Activated CD8-positive, alpha-beta T cell treated with anti-CD3 and anti-CD28 coated beads for 36 hours (primary cell): ENCODE measurements around the gene DDX42. TPM values are rescaled to one million over a fixed set of nuclear protein-coding genes. Genes with fewer than 3 reads are reported as not detected.

Experiments used
- ATAC-seq: fragments of 200-7000 bp; cut with Tn5 transposase; one replicate; pipeline ENCODE4 v1.10.0; 2021; ENCODE audit warnings: mild to moderate bottlenecking, moderate library complexity
- CTCF ChIA-PET: fragments of 350-600 bp; sonication (Branson Sonifier 250); formaldehyde crosslinking; loops from one replicate; lab custom pipeline; 2021; ENCODE audit warnings: antibody characterized with exemption; lab: Charles Lee
- POLR2A ChIA-PET: fragments of 350-600 bp; sonication (Branson Sonifier 250); formaldehyde crosslinking; loops from one replicate; lab custom pipeline; 2021; ENCODE audit warnings: antibody characterized with exemption; lab: Charles Lee
- DNase-seq: peaks from one replicate; pipeline ENCODE4 v3.0.0-alpha.2; 2020
- H3K27ac Mint-ChIP-seq: one replicate; pipeline ENCODE4 v1.8.0; 2021; ENCODE audit warnings: mild to moderate bottlenecking, mixed read lengths
- H3K27me3 Mint-ChIP-seq: one replicate; pipeline ENCODE4 v1.8.0; 2021; ENCODE audit warnings: mixed read lengths
- H3K36me3 Mint-ChIP-seq: one replicate; pipeline ENCODE4 v1.8.0; 2021; ENCODE audit warnings: low read depth, mixed read lengths
- H3K4me1 Mint-ChIP-seq: one replicate; pipeline ENCODE4 v1.8.0; 2021; ENCODE audit warnings: low read depth, mixed read lengths
- H3K4me3 Mint-ChIP-seq: one replicate; pipeline ENCODE4 v1.8.0; 2021; ENCODE audit warnings: mild to moderate bottlenecking, moderate library complexity, mixed read lengths
- H3K9me3 Mint-ChIP-seq: one replicate; pipeline ENCODE4 v1.8.0; 2021; ENCODE audit warnings: mixed read lengths
- CTCF ChIP-seq: fragments of 200-600 bp; IDR thresholded peaks from one replicate; pipeline ENCODE4 v1.8.0; 2022; ENCODE audit warnings: antibody characterized with exemption, mild to moderate bottlenecking
- intact Hi-C: fragments of 100-400 bp; cut with micrococcal nuclease; formaldehyde crosslinking; loops from one replicate; pipeline ENCODE4 v1.10.0; 2022
- total RNA-seq, 2 experiments: library from RNA; stranded (reverse); gene quantifications; one replicate each; pipeline ENCODE4 v1.2.3, GENCODE V29; 2021

The DDX42 gene
- total RNA-seq, 2 experiments from 2014 or later, result 91.9 to 96.0 TPM

- H3K9me3 Mint-ChIP-seq, result no peaks in the 10 kb centered on the region
- intact Hi-C loops, result no loop called here
- no peaks in the 10 kb centered on the region for H3K27me3 Mint-ChIP-seq
- no peak for DNase-seq
- H3K36me3 Mint-ChIP-seq, result peaks cover 88% of the 10 kb centered on the region
- CTCF ChIA-PET, result interaction anchor here (1.0 to 1.8 kb wide), 2 partner anchors 9 to 30 kb away, joined by 3 to 4 read pairs; no protein-coding TSS in a partner anchor
- POLR2A ChIA-PET, result interaction anchor here (1.0 to 7.9 kb wide), 8 partner anchors 11 to 120 kb away, joined by 3 to 66 read pairs (median 8); partner anchors contain the start of genes CCDC47, DDX42 and SMARCD2
- no peak for TF ChIP-seq CTCF
- H3K4me3 Mint-ChIP-seq, result no peak overlapping the region
- peaks cover 44% of the 10 kb centered on the region for H3K4me1 Mint-ChIP-seq
- peak; percentile 19 for ATAC-seq
- peak overlapping the region; percentile 78 for H3K27ac Mint-ChIP-seq
Measured at GRCh38 chr17:63820963-63821561, 47.1 kb downstream of the DDX42 start.

- H3K4me1 Mint-ChIP-seq, result peaks cover 47% of the 10 kb centered on the region
- ATAC-seq (no peak), DNase-seq (no peak)
- no peak for TF ChIP-seq CTCF
- H3K9me3 Mint-ChIP-seq, result no peaks in the 10 kb centered on the region
- H3K27ac Mint-ChIP-seq, result peak overlapping the region; percentile 78
- ChIA-PET POLR2A (interaction anchor here (1.0 to 7.9 kb wide), 5 partner anchors 10 to 121 kb away, joined by 3 to 66 read pairs (median 12); partner anchors contain the start of genes CCDC47, DDX42 and SMARCD2), CTCF (interaction anchor here (1.0 to 1.8 kb wide), 2 partner anchors 8 to 30 kb away, joined by 3 to 4 read pairs; no protein-coding TSS in a partner anchor)
- no peak overlapping the region for H3K4me3 Mint-ChIP-seq
- peaks cover 90% of the 10 kb centered on the region for H3K36me3 Mint-ChIP-seq
- H3K27me3 Mint-ChIP-seq, result no peaks in the 10 kb centered on the region
- intact Hi-C loops, result no loop called here
Measured at GRCh38 chr17:63821804-63822203, 47.8 kb downstream of the DDX42 start.

GRCh38 chr17:63822537-63822936 lies 48.6 kb downstream of the DDX42 start:
- DNase-seq (no peak), ATAC-seq (no peak)
- peak overlapping the region; percentile 65 for H3K27ac Mint-ChIP-seq
- no peak for TF ChIP-seq CTCF
- H3K9me3 Mint-ChIP-seq, result no peaks in the 10 kb centered on the region
- H3K36me3 Mint-ChIP-seq, result peaks cover 88% of the 10 kb centered on the region
- no peak overlapping the region for H3K4me3 Mint-ChIP-seq
- intact Hi-C loops, result no loop called here
- H3K27me3 Mint-ChIP-seq, result no peaks in the 10 kb centered on the region
- ChIA-PET POLR2A (interaction anchor here (2.6 to 7.9 kb wide), 2 partner anchors 10 to 20 kb away, joined by 12 to 66 read pairs; partner anchors contain the start of gene SMARCD2), CTCF (interaction anchor here (2.6 kb wide), 1 partner anchor 13 kb away, joined by 9 read pairs; no protein-coding TSS in a partner anchor)
- peaks cover 47% of the 10 kb centered on the region for H3K4me1 Mint-ChIP-seq

GRCh38 chr17:63823659-63824331 lies 49.8 kb downstream of the DDX42 start:
- CTCF ChIA-PET, result interaction anchor here (1.1 to 2.6 kb wide), 3 partner anchors 11 to 50 kb away, joined by 3 to 9 read pairs (median 3); partner anchors contain the start of genes CCDC47 and DDX42
- H3K27me3 Mint-ChIP-seq, result no peaks in the 10 kb centered on the region
- no peak for ATAC-seq
- DNase-seq, result no peak
- peaks cover 55% of the 10 kb centered on the region for H3K4me1 Mint-ChIP-seq
- POLR2A ChIA-PET, result interaction anchor here (0.8 to 11.6 kb wide), 7 partner anchors 8 to 50 kb away, joined by 3 to 188 read pairs (median 21); partner anchors contain the start of genes CCDC47, DDX42 and SMARCD2
- H3K9me3 Mint-ChIP-seq, result no peaks in the 10 kb centered on the region
- no peak overlapping the region for H3K4me3 Mint-ChIP-seq
- no peak for TF ChIP-seq CTCF
- intact Hi-C loops, result no loop called here
- H3K36me3 Mint-ChIP-seq, result peaks cover 86% of the 10 kb centered on the region
- H3K27ac Mint-ChIP-seq, result peak overlapping the region; percentile 60
